ENCODE data around the gene YKT6. TPM values are rescaled to one million over a fixed set of nuclear protein-coding genes. Genes with fewer than 3 reads are reported as not detected.

YKT6 gene
- total and polyA plus RNA-seq, 11 donors: 28.5 to 133 (median 46.6) TPM

GRCh38 chr7:44217223-44217714 lies 16.5 kb downstream of the YKT6 start:
- no peaks in the 10 kb centered on the region for H3K9me3 ChIP-seq
- 82 to 86% (median 84%) methylated on average over 14 to 19 of the region's 19 CpGs for WGBS, 4 donors
- intact Hi-C loops (cut with DNase I): no loop called here
- H3K4me3 ChIP-seq: no peak overlapping the region
- H3K36me3 ChIP-seq: peaks cover 0 to 25% (median 13%) of the 10 kb centered on the region in 9 donors
- ATAC-seq (no peak), DNase-seq (peak in 1 of 5 donors; percentile 50)
- no peaks in the 10 kb centered on the region for H3K27me3 ChIP-seq
- H3K4me1 ChIP-seq: peaks cover 0 to 3% (median 0%) of the 10 kb centered on the region in 12 donors
- no peak for TF ChIP-seq CTCF (IDR thresholded peaks at IDR 0.05)
- no peak for TF ChIP-seq POLR2A (IDR thresholded peaks at IDR 0.05)
- no peak overlapping the region for H3K27ac ChIP-seq

- no peaks in the 10 kb centered on the region for H3K27me3 ChIP-seq
- H3K4me3 ChIP-seq: no peak overlapping the region
- H3K9me3 ChIP-seq: no peaks in the 10 kb centered on the region
- H3K27ac ChIP-seq: no peak overlapping the region
- no peak for TF ChIP-seq CTCF (IDR thresholded peaks at IDR 0.05)
- peak in 1 of 5 donors; percentile 12 for DNase-seq
- intact Hi-C loops (cut with DNase I): no loop called here
- peaks cover 0 to 3% (median 0%) of the 10 kb centered on the region in 12 donors for H3K4me1 ChIP-seq
- no peak for ATAC-seq
- H3K36me3 ChIP-seq: peaks cover 0 to 18% (median 6%) of the 10 kb centered on the region in 9 donors
- 81 to 83% (median 82%) methylated on average over 17 of the region's 17 CpGs for WGBS, 4 donors
Measured at GRCh38 chr7:44217852-44218402, 17.1 kb downstream of the YKT6 start.

GRCh38 chr7:44218418-44219201 lies 17.8 kb downstream of the YKT6 start:
- intact Hi-C loops (cut with DNase I): no loop called here

More at GRCh38 chr7:44218418-44219201, 17.8 kb downstream of the YKT6 start:
- TF ChIP-seq POLR2A (IDR thresholded peaks at IDR 0.05) (no peak), CTCF (IDR thresholded peaks at IDR 0.05) (no peak)
- WGBS, 4 donors: 72 to 80% (median 77%) methylated on average over 18 to 26 of the region's 26 CpGs
- no peaks in the 10 kb centered on the region for H3K9me3 ChIP-seq
- peaks cover 0 to 11% (median 0%) of the 10 kb centered on the region in 9 donors for H3K36me3 ChIP-seq
- ATAC-seq: no peak
- H3K27ac ChIP-seq: no peak overlapping the region
- no peak overlapping the region for H3K4me3 ChIP-seq
- peak in 2 of 5 donors; percentile 19 to 50 for DNase-seq
- peaks cover 0 to 3% (median 0%) of the 10 kb centered on the region in 12 donors for H3K4me1 ChIP-seq
- no peaks in the 10 kb centered on the region for H3K27me3 ChIP-seq
